ENCODE measurements around the gene CHD6.

Gene CHD6

GRCh38 chr20:41510847-41511450 is 107.2 kb downstream of the CHD6 start:
- H3K27ac ChIP-seq: no peak overlapping the region
- TF ChIP-seq, protein P1, sequence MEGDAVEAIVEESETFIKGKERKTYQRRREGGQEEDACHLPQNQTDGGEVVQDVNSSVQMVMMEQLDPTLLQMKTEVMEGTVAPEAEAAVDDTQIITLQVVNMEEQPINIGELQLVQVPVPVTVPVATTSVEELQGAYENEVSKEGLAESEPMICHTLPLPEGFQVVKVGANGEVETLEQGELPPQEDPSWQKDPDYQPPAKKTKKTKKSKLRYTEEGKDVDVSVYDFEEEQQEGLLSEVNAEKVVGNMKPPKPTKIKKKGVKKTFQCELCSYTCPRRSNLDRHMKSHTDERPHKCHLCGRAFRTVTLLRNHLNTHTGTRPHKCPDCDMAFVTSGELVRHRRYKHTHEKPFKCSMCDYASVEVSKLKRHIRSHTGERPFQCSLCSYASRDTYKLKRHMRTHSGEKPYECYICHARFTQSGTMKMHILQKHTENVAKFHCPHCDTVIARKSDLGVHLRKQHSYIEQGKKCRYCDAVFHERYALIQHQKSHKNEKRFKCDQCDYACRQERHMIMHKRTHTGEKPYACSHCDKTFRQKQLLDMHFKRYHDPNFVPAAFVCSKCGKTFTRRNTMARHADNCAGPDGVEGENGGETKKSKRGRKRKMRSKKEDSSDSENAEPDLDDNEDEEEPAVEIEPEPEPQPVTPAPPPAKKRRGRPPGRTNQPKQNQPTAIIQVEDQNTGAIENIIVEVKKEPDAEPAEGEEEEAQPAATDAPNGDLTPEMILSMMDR (conservative IDR thresholded peaks at IDR 0.05): no peak
- TF ChIP-seq ZFX (IDR thresholded peaks at IDR 0.05): no peak

DNA sequence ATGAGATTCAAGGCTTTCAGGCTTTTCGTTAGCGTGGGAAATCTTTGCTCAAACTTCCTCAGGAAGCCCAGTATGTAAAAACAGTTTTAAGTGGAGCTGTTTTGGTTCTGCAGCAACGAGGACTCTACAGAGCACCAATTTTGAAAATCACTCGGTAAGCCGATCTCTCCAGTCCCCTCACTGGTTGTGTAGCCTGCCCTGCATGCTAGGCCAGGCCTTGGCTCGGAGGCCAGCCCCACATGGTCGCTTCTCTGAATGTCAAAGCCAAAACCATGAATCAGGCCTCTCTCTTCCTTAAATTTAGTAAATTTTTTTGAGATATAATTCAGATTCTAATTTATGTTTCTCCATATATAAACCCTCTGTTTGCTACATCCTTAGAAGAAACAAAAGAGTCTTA is 108.0 kb downstream of the CHD6 start:
- peak overlapping the region; percentile 56 for H3K27ac ChIP-seq
- TF ChIP-seq ZFX (IDR thresholded peaks at IDR 0.05): no peak
- TF ChIP-seq, protein P1 (conservative IDR thresholded peaks at IDR 0.05): no peak

- H3K27ac ChIP-seq: peak overlapping the region; percentile 56
- TF ChIP-seq, protein P1 (conservative IDR thresholded peaks at IDR 0.05): no peak
- no peak for TF ChIP-seq ZFX (IDR thresholded peaks at IDR 0.05)
These were observed 108.6 kb downstream of the CHD6 start for GRCh38 chr20:41509316-41510200.

- H3K27ac ChIP-seq: no peak overlapping the region
- TF ChIP-seq, protein P1 (conservative IDR thresholded peaks at IDR 0.05): no peak
- TF ChIP-seq ZFX (IDR thresholded peaks at IDR 0.05): no peak
These were observed 109.8 kb downstream of the CHD6 start for GRCh38 chr20:41508335-41508734.

DNA sequence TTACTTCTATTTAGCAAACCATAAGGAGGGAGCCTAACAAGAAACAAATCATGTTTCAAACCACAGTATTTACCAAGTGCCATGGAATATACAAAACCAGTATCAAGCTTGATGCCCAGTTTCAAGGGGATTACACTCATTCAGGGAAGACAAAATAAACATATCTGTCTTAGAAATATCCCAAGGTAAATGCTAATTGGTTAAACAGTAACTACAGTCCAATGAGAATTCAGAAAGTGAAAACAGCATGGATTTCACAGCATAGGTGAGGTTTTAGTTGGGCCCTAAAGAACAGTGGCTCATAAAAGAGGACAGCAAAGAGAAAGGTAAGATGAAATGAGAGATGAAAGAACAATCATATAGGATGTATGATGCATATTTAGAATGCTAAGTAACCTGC is 110.3 kb downstream of the CHD6 start:
- no peak for TF ChIP-seq ZFX (IDR thresholded peaks at IDR 0.05)
- TF ChIP-seq, protein P1 (conservative IDR thresholded peaks at IDR 0.05): no peak
- H3K27ac ChIP-seq: no peak overlapping the region

DNA sequence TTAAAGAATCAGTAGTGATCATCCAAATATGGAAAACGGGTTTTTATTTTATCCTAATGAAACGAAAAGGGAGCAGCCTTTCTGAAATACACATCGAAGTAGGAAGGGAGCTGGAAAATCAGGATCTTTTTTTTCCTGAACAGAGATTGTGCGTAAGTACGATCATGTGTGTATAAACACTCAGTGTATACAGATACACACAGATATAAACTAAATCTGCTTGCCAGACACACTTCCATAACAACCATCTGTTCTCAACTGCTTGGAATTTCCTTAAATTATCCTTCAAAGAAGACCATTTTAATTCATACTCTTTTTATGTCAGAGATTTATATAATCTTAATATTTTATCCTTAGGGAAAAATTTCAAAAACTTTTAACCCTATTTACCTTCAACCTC is 110.7 kb downstream of the CHD6 start:
- H3K27ac ChIP-seq: no peak overlapping the region
- TF ChIP-seq ZFX (IDR thresholded peaks at IDR 0.05): no peak
- TF ChIP-seq, protein P1 (conservative IDR thresholded peaks at IDR 0.05): no peak

GRCh38 chr20:41506192-41506915 is 111.8 kb downstream of the CHD6 start:
- TF ChIP-seq, protein P1 (conservative IDR thresholded peaks at IDR 0.05): no peak
- no peak for TF ChIP-seq ZFX (IDR thresholded peaks at IDR 0.05)
- no peak overlapping the region for H3K27ac ChIP-seq

All from C4-2B (cell line).